KMS-11 (cell line): ENCODE results near the gene CRACR2B.

Source experiments
- H2AFZ ChIP-seq: fragments of 200-600 bp; sonication (generic); 2 replicates; pipeline ENCODE4 v1.6.1; 2016; ENCODE audit warnings: antibody characterized with exemption, mixed run types, low read depth
- H3K27ac ChIP-seq: fragments of 200-600 bp; sonication (generic); 2 replicates; pipeline ENCODE4 v1.6.1; 2016; ENCODE audit warnings: mild to moderate bottlenecking, mixed run types
- H3K27me3 ChIP-seq: fragments of 200-600 bp; sonication (generic); 2 replicates; pipeline ENCODE4 v1.6.1; 2017; ENCODE audit warnings: mild to moderate bottlenecking, low read depth, mixed run types, moderate library complexity; ENCODE audit not compliant: insufficient read depth
- H3K36me3 ChIP-seq: fragments of 200-600 bp; sonication (generic); 2 replicates; pipeline ENCODE4 v1.6.1; 2017; ENCODE audit warnings: mild to moderate bottlenecking, mixed run types; ENCODE audit not compliant: insufficient read depth
- H3K4me1 ChIP-seq: fragments of 200-600 bp; sonication (generic); 2 replicates; pipeline ENCODE4 v1.6.1; 2016; ENCODE audit warnings: mild to moderate bottlenecking, low read depth, mixed run types; ENCODE audit not compliant: poor library complexity, severe bottlenecking
- H3K4me2 ChIP-seq: fragments of 200-600 bp; sonication (generic); 2 replicates; pipeline ENCODE4 v1.7.0; 2016; ENCODE audit warnings: mild to moderate bottlenecking, mixed run types
- H3K4me3 ChIP-seq: fragments of 200-600 bp; sonication (generic); IDR thresholded peaks from 2 replicates; pipeline ENCODE4 v1.6.1; 2017; ENCODE audit warnings: low read depth, low read length, mixed read lengths; ENCODE audit not compliant: insufficient read depth
- H3K79me2 ChIP-seq: fragments of 200-600 bp; sonication (generic); 2 replicates; pipeline ENCODE4 v1.6.1; 2016; ENCODE audit warnings: low read depth, mixed run types; ENCODE audit not compliant: insufficient read depth
- H3K9ac ChIP-seq: fragments of 200-600 bp; sonication (generic); 2 replicates; pipeline ENCODE4 v1.6.1; 2016; ENCODE audit warnings: mild to moderate bottlenecking, mixed run types
- H4K20me1 ChIP-seq: fragments of 200-600 bp; sonication (generic); 2 replicates; pipeline ENCODE4 v1.6.1; 2016; ENCODE audit warnings: mild to moderate bottlenecking, mixed run types; ENCODE audit not compliant: insufficient read depth
- CTCF ChIP-seq: fragments of 200-600 bp; sonication (generic); conservative IDR thresholded peaks from 2 replicates; pipeline ENCODE4 v1.6.1; 2017; ENCODE audit warnings: low read depth, mild to moderate bottlenecking, antibody characterized with exemption, low read length, moderate library complexity, mixed read lengths

Gene CRACR2B

GRCh38 chr11:821512-822371 lies 6.0 kb upstream of the CRACR2B start:
- TF ChIP-seq CTCF = no peak
- H3K27ac ChIP-seq = no peak overlapping the region
- peaks cover 17% of the 10 kb centered on the region for H3K4me1 ChIP-seq
- no peak overlapping the region; the same call in 1 of the 2 replicates for H3K4me2 ChIP-seq
- H3K27me3 ChIP-seq = no peaks in the 10 kb centered on the region
- H4K20me1 ChIP-seq = no peaks in the 10 kb centered on the region
- H3K9ac ChIP-seq = no peak overlapping the region
- H3K4me3 ChIP-seq = no peak overlapping the region
- no peaks in the 10 kb centered on the region; the same call in 1 of the 2 replicates for H3K79me2 ChIP-seq
- H2AFZ ChIP-seq = no peak overlapping the region
- no peaks in the 10 kb centered on the region for H3K36me3 ChIP-seq

- Histone ChIP-seq H3K4me1 (peaks cover 32% of the 10 kb centered on the region), H3K36me3 (no peaks in the 10 kb centered on the region), H4K20me1 (no peaks in the 10 kb centered on the region), H3K4me3 (no peak overlapping the region), H3K27ac (no peak overlapping the region), H3K27me3 (peaks cover 6% of the 10 kb centered on the region; the same call in 1 of the 2 replicates), H3K9ac (no peak overlapping the region), H3K79me2 (no peaks in the 10 kb centered on the region; the same call in 1 of the 2 replicates), H2AFZ (no peak overlapping the region), H3K4me2 (no peak overlapping the region)
- no peak for TF ChIP-seq CTCF
These were observed 4.1 kb upstream of the CRACR2B start for GRCh38 chr11:823441-824291.

- H3K79me2 ChIP-seq = no peaks in the 10 kb centered on the region; the same call in 1 of the 2 replicates
- no peak overlapping the region for H3K4me3 ChIP-seq
- H3K27me3 ChIP-seq = peaks cover 13% of the 10 kb centered on the region
- no peak overlapping the region for H3K27ac ChIP-seq
- peaks cover 39% of the 10 kb centered on the region for H3K4me1 ChIP-seq
- no peaks in the 10 kb centered on the region for H3K36me3 ChIP-seq
- no peak overlapping the region for H3K9ac ChIP-seq
- H4K20me1 ChIP-seq = no peaks in the 10 kb centered on the region
- H3K4me2 ChIP-seq = no peak overlapping the region
- no peak for TF ChIP-seq CTCF
- no peak overlapping the region for H2AFZ ChIP-seq
These were observed 3.3 kb upstream of the CRACR2B start for GRCh38 chr11:824292-824880.

GRCh38 chr11:824942-825341 lies 2.8 kb upstream of the CRACR2B start:
- Histone ChIP-seq H3K36me3 (no peaks in the 10 kb centered on the region), H3K27ac (no peak overlapping the region), H3K4me1 (peaks cover 45% of the 10 kb centered on the region), H3K4me3 (no peak overlapping the region), H3K4me2 (no peak overlapping the region), H3K9ac (no peak overlapping the region), H2AFZ (no peak overlapping the region), H4K20me1 (no peaks in the 10 kb centered on the region), H3K79me2 (no peaks in the 10 kb centered on the region; the same call in 1 of the 2 replicates), H3K27me3 (peaks cover 18% of the 10 kb centered on the region)
- no peak for TF ChIP-seq CTCF
